Measurements from ENCODE around the gene FAM204A.

Gene FAM204A

DNA sequence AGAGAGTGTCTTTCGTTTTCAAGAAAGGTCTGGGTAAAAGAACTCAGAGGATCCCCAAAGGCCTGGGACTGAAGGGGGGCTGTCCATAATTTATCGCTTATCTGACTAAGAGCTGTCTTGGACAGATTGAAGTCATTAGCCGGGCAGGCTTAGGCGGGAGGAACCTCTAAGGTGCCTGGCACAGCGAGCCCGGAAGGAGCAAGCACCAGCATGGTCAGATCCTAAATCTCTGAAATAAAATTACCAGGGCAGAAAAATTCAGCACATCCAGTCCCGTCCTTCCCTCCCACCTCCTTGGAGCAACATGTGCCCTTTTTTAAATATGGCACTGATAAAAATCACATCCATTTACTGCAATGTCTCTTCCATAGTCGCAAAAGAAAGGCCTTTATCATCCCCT, 86.8 kb downstream of the FAM204A start:
- intact Hi-C loops (cut with DNase I): no loop called here
- DNase-seq: no peak

DNA sequence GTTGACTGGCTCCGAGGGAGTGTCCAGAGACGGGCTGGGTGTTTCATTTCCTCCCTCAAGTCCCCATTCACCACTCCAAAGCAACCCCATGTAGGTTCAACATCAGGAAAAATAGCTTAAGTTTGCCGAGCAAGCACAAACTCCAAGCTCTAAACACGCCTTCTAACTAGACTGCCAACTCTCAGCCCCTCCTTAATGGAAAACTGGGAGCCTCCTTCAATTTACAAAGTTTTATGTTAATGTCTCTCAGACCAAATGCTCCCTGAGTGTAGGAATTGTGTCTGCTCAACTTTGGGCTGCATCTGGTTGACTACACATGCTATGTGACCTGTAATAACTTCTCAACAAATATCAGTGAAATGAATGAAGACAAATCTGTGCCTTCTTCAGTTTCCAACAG, 87.5 kb downstream of the FAM204A start:
- no peak for DNase-seq
- intact Hi-C loops (cut with DNase I): no loop called here

DNA sequence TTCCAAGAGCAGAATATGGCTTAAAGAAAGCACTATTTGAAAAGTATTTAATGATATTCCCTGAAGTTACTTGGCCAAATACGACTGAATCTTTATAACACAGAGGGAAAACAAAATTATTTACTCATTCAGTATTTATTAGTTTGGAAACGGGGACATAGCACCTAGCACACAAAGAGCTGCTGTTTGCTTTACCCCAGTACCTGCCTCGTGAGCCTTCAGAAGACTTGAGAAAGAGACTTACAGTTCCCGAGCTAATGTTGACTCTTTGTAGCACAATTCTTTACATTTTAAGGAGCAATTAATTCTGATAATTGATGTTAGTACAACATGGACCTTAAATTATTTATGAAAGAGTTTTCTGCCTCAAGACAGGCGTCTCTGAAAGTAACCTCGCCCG, 88.7 kb downstream of the FAM204A start:
- intact Hi-C loops (cut with DNase I): no loop called here
- no peak for DNase-seq

DNA sequence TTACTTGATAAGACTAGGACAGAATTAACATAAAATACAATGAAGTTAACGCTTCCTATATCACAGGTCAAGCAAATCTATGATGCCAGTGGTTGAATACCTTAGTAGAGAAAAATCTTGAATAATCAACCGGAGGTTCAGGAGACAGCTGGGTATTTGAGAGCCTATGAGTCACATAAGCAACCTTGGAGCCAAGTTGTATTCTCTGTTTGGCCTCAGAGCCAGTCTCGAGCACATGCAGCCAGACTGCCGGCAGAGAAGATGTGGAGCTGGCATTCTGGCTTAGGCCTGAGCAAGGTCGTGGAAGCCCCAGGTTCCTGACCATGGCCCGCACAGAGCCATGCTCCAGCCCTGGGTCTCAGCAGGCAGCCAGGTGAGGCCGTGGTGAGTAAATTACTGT, 90.3 kb downstream of the FAM204A start:
- intact Hi-C loops (cut with DNase I): no loop called here
- no peak for DNase-seq

DNA sequence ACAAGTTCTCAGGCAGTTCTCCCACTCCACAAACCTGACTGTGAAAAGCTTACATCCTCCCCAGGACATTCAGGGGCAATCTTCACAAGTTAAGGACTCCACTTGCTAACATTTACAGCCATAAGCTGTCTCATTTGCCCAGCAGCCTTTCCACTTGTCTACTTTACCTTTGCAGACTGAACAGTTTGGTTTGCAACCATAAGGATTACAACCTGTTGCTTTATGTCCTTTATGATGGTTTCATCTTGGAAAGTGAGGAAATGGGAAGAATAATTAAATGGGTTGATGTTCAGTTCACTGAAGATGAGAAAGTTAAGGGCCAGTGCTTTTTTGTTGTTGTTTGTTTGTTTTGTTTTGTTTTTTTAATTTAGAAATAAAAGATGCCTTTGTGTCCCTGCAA, 92.4 kb downstream of the FAM204A start:
- DNase-seq: no peak
- intact Hi-C loops (cut with DNase I): no loop called here
